A172 (cell line): ENCODE data around the gene NOD1. TPM values are rescaled to one million over a fixed set of nuclear protein-coding genes. Genes with fewer than 3 reads are reported as not detected.
"Not testable (repeated sequence)": the region's sequence is repeated elsewhere in the genome, so short reads cannot be mapped to it uniquely, and the experiment has no call there.

Experiments used
- DNase-seq: peaks from one replicate; pipeline ENCODE4 v3.0.0-alpha.2; 2015; ENCODE audit warnings: low spot score
- total RNA-seq: library from RNA; depleted of rRNA; stranded (reverse); fragments of >200 nt; shearing (Covaris generic); gene quantifications from 2 replicates; pipeline ENCODE4 v1.2.3, GENCODE V29; 2014

The NOD1 gene
- total RNA-seq, 1 experiment from 2014 or later, result 5.2 TPM

GRCh38 chr7:30421647-30422196, 56.9 kb downstream of the NOD1 start:
- DNase-seq, result no peak

DNA sequence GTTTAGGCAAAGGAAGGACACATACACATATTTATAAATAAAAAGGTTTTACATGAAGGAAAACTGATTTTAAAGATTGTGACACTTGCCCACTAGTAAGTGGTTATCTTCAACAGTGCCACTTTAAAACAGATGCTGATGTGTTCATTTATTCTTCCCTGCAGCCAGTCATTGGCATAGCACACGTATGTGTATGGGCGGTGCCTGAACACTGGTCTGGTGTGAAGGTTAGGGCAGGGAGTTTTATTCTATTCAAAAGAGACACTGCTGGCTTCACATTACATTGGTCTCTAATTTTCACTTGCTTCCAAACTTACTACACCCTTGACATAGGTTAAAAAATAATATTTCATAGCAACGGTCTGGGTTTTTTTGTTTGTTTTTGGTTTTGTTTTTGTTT, 57.9 kb downstream of the NOD1 start:
- no peak for DNase-seq

DNA sequence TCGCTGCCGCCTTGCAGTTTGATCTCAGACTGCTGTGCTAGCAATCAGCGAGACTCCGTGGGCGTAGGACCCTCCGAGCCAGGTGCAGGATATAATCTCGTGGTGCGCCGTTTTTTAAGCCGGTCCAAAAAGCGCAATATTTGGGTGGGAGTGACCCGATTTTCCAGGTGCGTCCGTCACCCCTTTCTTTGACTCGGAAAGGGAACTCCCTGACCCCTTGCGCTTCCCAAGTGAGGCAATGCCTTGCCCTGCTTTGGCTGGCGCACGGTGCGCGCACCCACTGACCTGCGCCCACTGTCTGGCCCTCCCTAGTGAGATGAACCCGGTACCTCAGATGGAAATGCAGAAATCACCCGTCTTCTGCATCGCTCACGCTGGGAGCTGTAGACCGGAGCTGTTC, 58.5 kb downstream of the NOD1 start:
- not testable (repeated sequence) for DNase-seq

GRCh38 chr7:30413864-30414263, 64.7 kb downstream of the NOD1 start:
- DNase-seq, result no peak

DNA sequence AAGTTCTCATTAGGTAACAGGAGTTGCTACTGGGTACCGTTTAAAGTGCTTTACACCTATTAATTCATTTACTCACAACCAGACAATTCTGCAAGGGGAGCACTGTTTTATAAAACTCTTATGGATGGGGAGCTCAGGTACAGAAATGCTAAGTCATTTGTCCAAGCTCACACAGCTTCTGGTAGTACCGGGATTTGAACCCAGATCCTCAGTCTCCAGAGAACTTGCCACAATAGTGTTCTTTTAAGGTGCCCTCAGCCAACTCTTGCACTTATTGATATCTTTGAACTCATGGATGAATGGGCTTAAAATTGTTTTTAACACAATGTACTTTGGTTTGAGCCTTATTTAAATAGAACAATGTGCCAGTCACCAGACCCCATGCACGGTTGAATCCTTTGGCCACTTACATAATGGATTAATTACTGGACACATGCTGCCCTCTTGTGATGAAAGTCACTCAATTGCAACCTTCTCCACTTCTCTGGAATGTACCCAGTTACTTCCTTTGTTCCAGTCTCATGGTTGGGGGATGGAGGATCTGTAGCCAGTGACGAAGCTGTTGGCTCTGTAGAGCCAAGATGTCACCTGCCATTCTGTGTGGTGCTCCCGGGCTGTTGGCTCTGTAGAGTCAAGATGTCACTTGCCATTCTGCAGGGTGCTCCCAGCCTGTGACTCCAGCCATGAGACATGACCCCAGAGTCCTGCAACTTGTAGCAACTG, 65.6 kb downstream of the NOD1 start:
- DNase-seq, result peak; percentile 93

DNA sequence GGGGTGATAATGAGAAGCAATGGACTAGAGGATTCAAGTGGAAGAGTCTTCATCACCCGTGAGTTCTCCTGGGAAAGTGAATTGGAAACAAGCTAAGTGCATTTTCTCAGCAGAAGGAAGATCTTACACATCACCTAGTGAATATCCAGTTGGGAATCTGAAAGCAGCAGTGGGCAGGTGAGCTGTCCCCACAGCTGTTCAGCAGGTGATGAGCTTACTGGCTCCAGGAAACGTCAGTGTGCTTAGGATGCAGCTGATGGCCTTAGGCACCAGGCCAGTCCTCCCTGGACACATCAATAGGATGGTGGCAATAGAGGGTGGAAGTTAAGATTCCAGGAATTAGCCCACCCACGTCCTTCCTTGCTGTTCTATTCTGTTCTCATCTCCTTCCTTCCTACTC, 66.7 kb downstream of the NOD1 start:
- no peak for DNase-seq

DNA sequence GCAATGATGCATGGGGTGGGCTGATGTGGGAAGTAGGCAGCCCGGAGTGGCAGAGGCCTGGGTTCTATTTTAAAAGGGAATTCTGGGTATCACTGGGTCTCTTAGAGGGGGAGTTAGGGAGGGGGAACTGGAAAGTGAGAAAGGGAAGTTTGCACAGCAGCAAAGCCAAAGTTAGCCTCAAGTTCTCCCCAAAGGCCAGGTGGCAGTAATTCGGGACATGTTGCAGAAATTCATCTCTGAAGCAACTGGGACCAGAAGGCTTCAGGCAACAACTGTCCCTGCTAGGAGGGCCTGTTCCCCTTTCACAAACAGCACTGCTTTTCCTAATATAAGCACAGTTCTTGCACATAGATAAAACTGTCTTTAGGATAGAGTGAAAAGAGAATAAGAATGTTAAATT, 67.4 kb downstream of the NOD1 start:
- no peak for DNase-seq

GRCh38 chr7:30406664-30407425, 71.7 kb downstream of the NOD1 start:
- DNase-seq, result peak; percentile 66

- DNase-seq, result no peak
Measured at GRCh38 chr7:30405179-30405578, 73.4 kb downstream of the NOD1 start.

DNA sequence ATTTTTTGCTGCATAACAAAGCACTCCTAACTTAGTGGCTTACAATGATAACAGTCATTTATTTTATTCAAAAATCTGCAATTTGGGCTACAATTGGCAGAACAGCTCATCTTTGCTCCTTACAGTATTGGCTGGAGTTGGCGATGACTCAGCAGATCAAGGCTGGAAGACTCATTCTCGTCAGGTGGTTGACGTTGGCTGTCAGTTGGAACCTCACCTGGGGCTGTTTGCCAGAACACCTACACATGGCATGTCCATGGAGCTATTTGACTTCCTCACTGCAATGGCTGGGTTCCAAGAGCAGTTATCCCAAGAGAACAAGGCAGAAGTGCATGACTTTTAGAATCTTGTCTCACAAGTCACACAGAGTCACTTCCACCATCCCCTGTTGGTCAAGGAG, 75.1 kb downstream of the NOD1 start:
- no peak for DNase-seq

GRCh38 chr7:30396389-30396788, 82.2 kb downstream of the NOD1 start:
- no peak for DNase-seq

- no peak for DNase-seq
Measured at GRCh38 chr7:30395676-30396075, 82.9 kb downstream of the NOD1 start.

- DNase-seq, result no peak
Measured at GRCh38 chr7:30391806-30392205, 86.8 kb downstream of the NOD1 start.

- DNase-seq, result no peak
Measured at GRCh38 chr7:30390736-30391636, 87.6 kb downstream of the NOD1 start.

- no peak for DNase-seq
Measured at GRCh38 chr7:30389791-30390190, 88.8 kb downstream of the NOD1 start.

GRCh38 chr7:30382607-30383006, 96.0 kb downstream of the NOD1 start:
- DNase-seq, result no peak

DNA sequence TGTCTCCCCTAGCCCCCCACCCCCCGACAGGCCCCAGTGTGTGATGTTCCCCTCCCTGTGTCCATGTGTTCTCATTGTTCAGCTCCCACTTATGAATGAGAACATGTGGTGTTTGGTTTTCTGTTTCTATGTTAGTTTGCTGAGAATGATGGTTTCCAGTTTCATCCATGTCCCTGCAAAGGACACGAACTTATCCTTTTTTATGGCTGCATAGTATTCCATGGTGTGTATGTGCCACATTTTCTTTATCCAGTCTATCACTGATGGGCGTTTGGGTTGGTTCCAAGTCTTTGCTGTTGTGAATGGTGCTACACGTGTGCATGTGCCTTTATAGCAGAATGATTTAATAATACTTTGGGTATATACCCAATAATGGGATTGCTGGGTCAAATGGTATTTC, 97.8 kb downstream of the NOD1 start:
- DNase-seq, result not testable (repeated sequence)

DNA sequence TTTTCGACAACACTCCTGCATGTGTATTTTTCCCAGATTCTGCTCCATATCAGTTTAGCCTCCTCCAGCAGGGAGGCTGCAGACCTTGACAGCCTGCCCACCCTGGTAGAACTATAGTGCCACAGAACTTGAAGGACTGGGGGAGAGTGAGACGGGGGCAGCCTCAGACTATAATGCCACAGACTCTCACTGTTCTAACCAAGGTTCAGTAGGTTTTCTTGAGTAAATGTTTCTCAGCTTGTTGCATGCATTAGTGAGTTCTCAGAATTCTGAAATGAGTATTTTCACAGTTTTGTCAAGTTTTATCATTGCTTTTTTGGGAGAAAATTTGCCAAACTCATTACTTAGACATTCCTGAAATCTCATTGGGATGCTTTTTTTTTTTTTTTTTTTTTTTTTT, 98.3 kb downstream of the NOD1 start:
- no peak for DNase-seq

DNA sequence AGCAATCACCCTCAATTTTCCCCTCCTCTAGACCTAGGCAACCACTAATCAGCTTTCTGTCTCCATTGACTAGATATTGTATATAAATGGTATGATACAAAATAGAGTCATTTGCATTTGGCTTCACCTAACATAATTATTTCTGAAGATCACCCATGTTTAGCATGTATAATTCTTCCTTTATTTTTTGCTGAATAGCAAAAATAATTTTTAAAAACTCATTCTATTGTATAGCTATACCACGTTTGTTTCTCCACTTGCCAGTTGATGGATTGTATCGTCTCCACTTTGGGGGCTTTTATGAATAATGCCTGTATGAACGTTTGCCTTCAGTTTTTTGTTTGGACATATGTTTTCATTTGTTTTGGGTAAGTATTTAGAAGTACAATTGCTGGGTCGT, 98.8 kb downstream of the NOD1 start:
- no peak for DNase-seq

- no peak for DNase-seq
Measured at GRCh38 chr7:30379131-30379530, 99.5 kb downstream of the NOD1 start.

- DNase-seq, result no peak
Measured at GRCh38 chr7:30378275-30378674, 100.3 kb downstream of the NOD1 start.
